K562 (cell line): Measurements from ENCODE around the gene SYNCRIP. TPM values are rescaled to one million over a fixed set of nuclear protein-coding genes. Genes with fewer than 3 reads are reported as not detected.

ENCODE experiments used
- ARID2 ChIP-seq: fragments of 450-650 bp; IDR thresholded peaks from 2 replicates; pipeline ENCODE4 v1.6.1; 2017; ENCODE audit warnings: antibody characterized with exemption, mild to moderate bottlenecking
- CEBPG ChIP-seq, 3 experiments: fragments of 200-800 bp in 1 of 3; sonication (Bioruptor generic) in 1 of 3; sonication (generic) in 1 of 3; formaldehyde crosslinking in 1 of 3; IDR thresholded peaks in 2 of 3; conservative IDR thresholded peaks in 1 of 3; 2 replicates each; pipeline versions ENCODE4 v1.6.1 to v1.8.0; 2016 to 2022; ENCODE audit warnings: missing compliant biosample characterization in 2 of 3, missing genetic modification characterization in 2 of 3, mild to moderate bottlenecking in 1 of 3, missing genetic modification reagents in 1 of 3
- EWSR1 ChIP-seq: fragments of 450-650 bp; IDR thresholded peaks from 2 replicates; pipeline ENCODE4 v1.6.1; 2018; ENCODE audit warnings: borderline replicate concordance, mild to moderate bottlenecking, low read depth, moderate library complexity; ENCODE audit not compliant: partially characterized antibody
- GATAD2B ChIP-seq: fragments of 450-650 bp; IDR thresholded peaks from 2 replicates; pipeline ENCODE4 v1.6.1; 2017; ENCODE audit warnings: mild to moderate bottlenecking, borderline replicate concordance
- HLTF ChIP-seq: fragments of 450-650 bp; IDR thresholded peaks from 2 replicates; pipeline ENCODE4 v1.6.1; 2016
- KLF10 ChIP-seq: fragments of 250-450 bp; sonication (Bioruptor Pico); IDR thresholded peaks from 2 replicates; pipeline ENCODE4 v1.6.1; 2021; ENCODE audit warnings: matching md5 sums
- MYC ChIP-seq, 2 experiments: fragments of 250-450 bp in 1 of 2; sonication (Bioruptor Pico) in 1 of 2; IDR thresholded peaks; 2 replicates each; pipeline versions ENCODE4 v1.5.1 to v1.6.1; 2012 to 2021; ENCODE audit warnings: low read depth in 2 of 2, borderline replicate concordance in 1 of 2, improper control_type of control experiment in 1 of 2, low read length in 1 of 2, mild to moderate bottlenecking in 1 of 2, moderate library complexity in 1 of 2
- NEUROD1 ChIP-seq: fragments of 150-350 bp; IDR thresholded peaks from 2 replicates; pipeline ENCODE4 v1.6.1; 2014; ENCODE audit warnings: borderline replicate concordance, low read length, low read depth; ENCODE audit not compliant: partially characterized antibody
- SAP30 ChIP-seq: fragments of 200-600 bp; sonication (generic); IDR thresholded peaks from 2 replicates; pipeline ENCODE4 v1.6.1; 2012; ENCODE audit warnings: borderline replicate concordance, low read depth, mild to moderate bottlenecking, moderate library complexity, low read length, control low read depth, inconsistent platforms; ENCODE audit not compliant: insufficient read depth, poor library complexity, severe bottlenecking
- SP1 ChIP-seq: sonication (generic); formaldehyde crosslinking; IDR thresholded peaks from 2 replicates; pipeline ENCODE4 v1.8.1; 2022; ENCODE audit warnings: mild to moderate bottlenecking, missing genetic modification reagents
- SUPT5H ChIP-seq: fragments of 450-650 bp; IDR thresholded peaks from 2 replicates; pipeline ENCODE4 v1.6.1; 2016
- TRIM28 ChIP-seq: fragments of 450-650 bp; IDR thresholded peaks from 2 replicates; pipeline ENCODE4 v1.6.1; 2017
- ZNF121 ChIP-seq: sonication (generic); formaldehyde crosslinking; conservative IDR thresholded peaks from 2 replicates; pipeline ENCODE4 v1.8.0; 2022; ENCODE audit warnings: missing genetic modification reagents
- ZNF584 ChIP-seq: fragments of 200-800 bp; sonication (Bioruptor generic); IDR thresholded peaks from 2 replicates; pipeline ENCODE4 v1.6.1; 2016; ENCODE audit warnings: low read depth, mild to moderate bottlenecking, missing genetic modification characterization, missing compliant biosample characterization
- polyA plus RNA-seq, 8 experiments: library from polyadenylated mRNA; depleted of rRNA in 4 of 8; stranded (reverse) in 5 of 8; unstranded in 3 of 8; fragments of >200 nt; fragmentation: Nextera tagmentation in 2 of 8; fragmentation: Illumina TruSeq in 1 of 8; extraction: Ambion mirVana in 2 of 8; extraction: Trizol in 1 of 8; gene quantifications; 2 replicates each; pipeline versions ENCODE4 v1.2.1 to v1.2.3, GENCODE V29; 2011 to 2014; ENCODE audit warnings: inconsistent platforms in 1 of 8, missing spikeins in 1 of 8
- total RNA-seq, 7 experiments: library from RNA; depleted of rRNA in 6 of 7; stranded (reverse); fragments of >200 nt in 6 of 7; fragmentation: Illumina TruSeq in 2 of 7; extraction: Trizol in 2 of 7; gene quantifications; 2 replicates each; pipeline versions ENCODE4 v1.2.1 to v1.2.3, GENCODE V29; 2011 to 2021; ENCODE audit warnings: low replicate concordance in 1 of 7

SYNCRIP gene
- total and polyA plus RNA-seq, 9 of the 15 experiments (the other 6 are each of a cell fraction or from before 2014, with no cell fraction given) = 46.5 to 295 (median 140) TPM

DNA sequence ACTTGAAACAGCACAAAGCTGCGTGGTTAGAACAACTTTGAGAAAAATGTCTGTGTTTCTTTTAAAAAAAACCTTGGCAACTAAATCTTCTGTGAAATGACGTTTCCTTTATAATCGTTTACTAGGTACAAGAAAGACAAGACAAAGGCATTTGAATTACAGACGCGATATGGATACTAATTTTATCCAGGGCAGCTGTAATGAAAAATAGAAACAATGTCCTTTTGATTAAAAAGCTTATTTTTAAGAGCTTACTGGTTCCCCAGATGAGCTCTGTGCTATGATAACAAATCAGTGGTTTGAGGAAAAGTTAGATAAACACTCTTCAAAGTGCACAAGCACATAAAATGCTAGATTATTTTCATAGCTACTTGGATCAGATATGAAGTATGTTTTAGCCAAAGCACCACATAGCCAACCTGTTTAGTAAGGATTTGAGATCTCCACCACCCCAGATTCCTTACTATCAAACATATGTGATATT, 1.6 kb upstream of the SYNCRIP start (continued):
- no peak for TF ChIP-seq EWSR1
- 0 out of 2 replicates have a peak, but pooled peaks have one; percentile 2 for TF ChIP-seq TRIM28
- no peak for TF ChIP-seq ARID2
- no peak for TF ChIP-seq SP1 (CRISPR knock-in tag)
- no peak for TF ChIP-seq SAP30
- TF ChIP-seq ZNF584 (CRISPR knock-in tag) = no peak
- 0 out of 2 replicates have a peak, but pooled peaks have one; percentile 19 for TF ChIP-seq GATAD2B
- TF ChIP-seq KLF10 (CRISPR knock-in tag) = no peak
- no peak for TF ChIP-seq MYC (IDR thresholded peaks at IDR 0.05; ENCODE audit: low read depth, low read length)
- TF ChIP-seq MYC (CRISPR knock-in tag; IDR thresholded peaks at IDR 0.05; ENCODE audit: borderline replicate concordance, low read depth) = no peak
- no peak for TF ChIP-seq CEBPG (CRISPR knock-in tag; IDR thresholded peaks at IDR 0.05)
- peak in 1 of 2 experiments; percentile 16; a peak in 3 of 4 replicates for TF ChIP-seq CEBPG (tag; conservative IDR thresholded peaks at IDR 0.05 in 1 of 2, IDR thresholded peaks at IDR 0.05 in 1 of 2)
- no peak for TF ChIP-seq NEUROD1
- no peak for TF ChIP-seq ZNF121 (CRISPR knock-in tag)
- no peak for TF ChIP-seq HLTF
- no peak for TF ChIP-seq SUPT5H
